SU-DHL-6 (cell line): ENCODE results near the gene HPD.
"Not testable (repeated sequence)": the region's sequence is repeated elsewhere in the genome, so short reads cannot be mapped to it uniquely, and the experiment has no call there.

Experiments
- H2AFZ ChIP-seq: fragments of 200-600 bp; sonication (generic); 2 replicates; pipeline ENCODE4 v1.6.1; 2014; ENCODE audit warnings: low read depth, mild to moderate bottlenecking, moderate library complexity, mixed read lengths, antibody characterized with exemption, low read length; ENCODE audit not compliant: severe bottlenecking
- H3F3A ChIP-seq: fragments of 200-600 bp; shearing (Covaris generic); 2 replicates; pipeline ENCODE4 v1.6.0; 2016; ENCODE audit warnings: antibody characterized with exemption, mild to moderate bottlenecking; ENCODE audit not compliant: insufficient read depth
- H3K27ac ChIP-seq: fragments of 200-600 bp; sonication (generic); 2 replicates; pipeline ENCODE4 v1.5.1; 2016; ENCODE audit warnings: low read depth, mild to moderate bottlenecking, low read length, moderate library complexity, mixed read lengths
- H3K27me3 ChIP-seq: fragments of 200-600 bp; sonication (generic), shearing (Covaris generic); 2 replicates; pipeline ENCODE4 v1.6.0; 2014; ENCODE audit warnings: mild to moderate bottlenecking, low read length
- H3K36me3 ChIP-seq: fragments of 200-600 bp; sonication (generic); 2 replicates; pipeline ENCODE4 v1.6.1; 2014; ENCODE audit warnings: mild to moderate bottlenecking, low read length, mixed read lengths
- H3K4me2 ChIP-seq: fragments of 300-600, 200-600 bp; shearing (Covaris generic), sonication (generic); 2 replicates; pipeline ENCODE4 v1.6.0; 2014; ENCODE audit warnings: low read length, low read depth, mild to moderate bottlenecking; ENCODE audit not compliant: poor library complexity, severe bottlenecking
- H3K4me3 ChIP-seq: fragments of 200-600 bp; sonication (generic); 2 replicates; pipeline ENCODE4 v1.5.1; 2014; ENCODE audit warnings: antibody characterized with exemption, low read length, mild to moderate bottlenecking, mixed read lengths; ENCODE audit not compliant: insufficient read depth, poor library complexity, severe bottlenecking
- H3K79me2 ChIP-seq: fragments of 200-600 bp; sonication (generic); 2 replicates; pipeline ENCODE4 v1.6.1; 2014; ENCODE audit warnings: mild to moderate bottlenecking, low read length, moderate library complexity; ENCODE audit not compliant: insufficient read depth
- H3K9ac ChIP-seq: fragments of 200-600 bp; sonication (generic); 2 replicates; pipeline ENCODE4 v1.7.0; 2014; ENCODE audit warnings: mild to moderate bottlenecking, low read length
- H3K9me2 ChIP-seq: fragments of 200-600 bp; sonication (generic); replicated peaks from 2 replicates; pipeline ENCODE4 v1.6.1; 2014; ENCODE audit warnings: low read length; ENCODE audit not compliant: insufficient read depth
- H3K9me3 ChIP-seq: fragments of 200-600 bp; sonication (generic); 2 replicates; pipeline ENCODE4 v1.6.1; 2014; ENCODE audit warnings: low read length, mixed read lengths; ENCODE audit not compliant: insufficient read depth
- H4K20me1 ChIP-seq: fragments of 200-600 bp; sonication (generic); 2 replicates; pipeline ENCODE4 v1.6.1; 2014; ENCODE audit warnings: low read depth, mild to moderate bottlenecking, antibody characterized with exemption, low read length, moderate library complexity, mixed read lengths
- EZH2phosphoT487 ChIP-seq: fragments of 200-600 bp; sonication (generic), shearing (Covaris generic); conservative IDR thresholded peaks from 2 replicates; pipeline ENCODE4 v1.6.1; 2018; ENCODE audit warnings: mild to moderate bottlenecking, antibody characterized with exemption, low read length, moderate library complexity, mixed read lengths
- TF ChIP-seq, protein P1 (sequence below): fragments of 200-600 bp; sonication (generic); IDR thresholded peaks from one replicate; pipeline ENCODE4 v1.5.1; 2017; ENCODE audit warnings: antibody characterized with exemption, mild to moderate bottlenecking, low read length, moderate library complexity; ENCODE audit not compliant: insufficient read depth, poor library complexity, severe bottlenecking

The HPD gene

GRCh38 chr12:121893961-121894460 lies 35.4 kb upstream of the HPD start:
- Histone ChIP-seq H3K9me2 (no peaks in the 10 kb centered on the region), H3F3A (0 out of 2 replicates have a peak, but pooled peaks cover 9% of the 10 kb centered on the region), H3K9ac (no peak overlapping the region), H3K27me3 (no peaks in the 10 kb centered on the region), H3K36me3 (0 out of 2 replicates have a peak, but pooled peaks cover 8% of the 10 kb centered on the region), H3K4me2 (no peak overlapping the region), H3K27ac (no peak overlapping the region), H2AFZ (no peak overlapping the region), H3K4me3 (no peak overlapping the region), H3K9me3 (no peaks in the 10 kb centered on the region), H4K20me1 (no peaks in the 10 kb centered on the region), H3K79me2 (peaks cover 53% of the 10 kb centered on the region)
- TF ChIP-seq EZH2phosphoT487: no peak
- TF ChIP-seq, protein P1, sequence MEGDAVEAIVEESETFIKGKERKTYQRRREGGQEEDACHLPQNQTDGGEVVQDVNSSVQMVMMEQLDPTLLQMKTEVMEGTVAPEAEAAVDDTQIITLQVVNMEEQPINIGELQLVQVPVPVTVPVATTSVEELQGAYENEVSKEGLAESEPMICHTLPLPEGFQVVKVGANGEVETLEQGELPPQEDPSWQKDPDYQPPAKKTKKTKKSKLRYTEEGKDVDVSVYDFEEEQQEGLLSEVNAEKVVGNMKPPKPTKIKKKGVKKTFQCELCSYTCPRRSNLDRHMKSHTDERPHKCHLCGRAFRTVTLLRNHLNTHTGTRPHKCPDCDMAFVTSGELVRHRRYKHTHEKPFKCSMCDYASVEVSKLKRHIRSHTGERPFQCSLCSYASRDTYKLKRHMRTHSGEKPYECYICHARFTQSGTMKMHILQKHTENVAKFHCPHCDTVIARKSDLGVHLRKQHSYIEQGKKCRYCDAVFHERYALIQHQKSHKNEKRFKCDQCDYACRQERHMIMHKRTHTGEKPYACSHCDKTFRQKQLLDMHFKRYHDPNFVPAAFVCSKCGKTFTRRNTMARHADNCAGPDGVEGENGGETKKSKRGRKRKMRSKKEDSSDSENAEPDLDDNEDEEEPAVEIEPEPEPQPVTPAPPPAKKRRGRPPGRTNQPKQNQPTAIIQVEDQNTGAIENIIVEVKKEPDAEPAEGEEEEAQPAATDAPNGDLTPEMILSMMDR: no peak

GRCh38 chr12:121892673-121893561 lies 34.3 kb upstream of the HPD start:
- Histone ChIP-seq H3K79me2 (peaks cover 53% of the 10 kb centered on the region), H3K4me2 (no peak overlapping the region)

DNA sequence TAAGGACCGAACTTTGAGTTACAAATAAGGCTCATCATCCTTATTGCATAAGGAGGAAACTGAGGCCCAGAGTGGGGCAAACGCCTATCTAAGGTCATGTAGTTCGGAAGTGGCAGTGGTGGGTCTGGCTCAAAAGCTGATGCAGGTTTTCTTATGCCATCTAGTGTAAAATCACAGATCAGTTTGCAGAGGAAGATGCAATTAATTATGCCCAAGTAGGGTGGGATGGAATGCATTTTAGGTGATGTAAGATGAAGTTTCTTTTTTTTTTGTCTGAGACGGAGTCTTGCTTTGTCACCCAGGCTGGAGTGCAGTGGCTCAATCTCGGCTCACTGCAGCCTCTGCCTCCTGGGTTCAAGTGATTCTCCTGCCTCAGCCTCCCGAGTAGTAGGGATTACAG lies 31.0 kb upstream of the HPD start:
- H3K27ac ChIP-seq: 0 out of 2 replicates have a peak overlapping the region, but pooled peaks have one; percentile 79
- H3K4me2 ChIP-seq: peak overlapping the region; percentile 68
- H4K20me1 ChIP-seq, H2AFZ ChIP-seq, H3K27me3 ChIP-seq, H3K9me3 ChIP-seq, H3K9me2 ChIP-seq, H3K36me3 ChIP-seq: not testable (repeated sequence)
- H3K4me3 ChIP-seq: peak overlapping the region; percentile 61
- H3K9ac ChIP-seq: peak overlapping the region; percentile 68
- peaks cover 47% of the 10 kb centered on the region for H3K79me2 ChIP-seq
- peaks cover 16% of the 10 kb centered on the region; the same call in 1 of the 2 replicates for H3F3A ChIP-seq

More at GRCh38 chr12:121892673-121893561, 34.3 kb upstream of the HPD start:
- Histone ChIP-seq H4K20me1 (no peaks in the 10 kb centered on the region), H3K9me3 (no peaks in the 10 kb centered on the region), H3K9ac (no peak overlapping the region), H3K27ac (no peak overlapping the region), H3K4me3 (no peak overlapping the region), H3K36me3 (0 out of 2 replicates have a peak, but pooled peaks cover 8% of the 10 kb centered on the region), H3K27me3 (no peaks in the 10 kb centered on the region), H2AFZ (no peak overlapping the region), H3F3A (peaks cover 12% of the 10 kb centered on the region; the same call in 1 of the 2 replicates), H3K9me2 (no peaks in the 10 kb centered on the region)
- no peak for TF ChIP-seq EZH2phosphoT487
- TF ChIP-seq, protein P1: no peak

DNA sequence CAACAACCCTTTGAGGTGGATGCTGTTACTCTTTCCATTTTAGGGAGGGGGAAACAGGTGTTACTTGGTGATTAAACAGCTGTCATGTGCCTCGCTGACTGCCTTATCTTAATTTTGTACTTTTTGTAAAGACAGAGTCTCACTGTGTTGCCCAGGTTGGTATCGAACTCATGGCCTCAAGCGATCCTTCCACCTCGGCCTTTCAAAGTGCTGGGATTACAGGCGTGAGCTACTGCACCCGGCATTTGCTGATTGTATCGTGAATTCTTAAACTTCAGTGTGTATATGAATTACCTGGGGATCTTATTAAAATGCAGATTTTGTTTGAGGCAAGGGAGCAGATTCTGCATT lies 30.6 kb upstream of the HPD start:
- peaks cover 14% of the 10 kb centered on the region; the same call in 1 of the 2 replicates for H3F3A ChIP-seq
- H3K4me3 ChIP-seq: peak overlapping the region; percentile 61
- H2AFZ ChIP-seq: no peak overlapping the region
- H3K27me3 ChIP-seq: no peaks in the 10 kb centered on the region
- 0 out of 2 replicates have a peak, but pooled peaks cover 4% of the 10 kb centered on the region for H3K36me3 ChIP-seq
- H3K9ac ChIP-seq: peak overlapping the region; percentile 68
- H3K4me2 ChIP-seq: peak overlapping the region; percentile 68
- TF ChIP-seq EZH2phosphoT487: no peak
- TF ChIP-seq, protein P1: no peak
- H4K20me1 ChIP-seq: no peaks in the 10 kb centered on the region
- H3K27ac ChIP-seq: peak overlapping the region; percentile 79
- no peaks in the 10 kb centered on the region for H3K9me2 ChIP-seq
- no peaks in the 10 kb centered on the region for H3K9me3 ChIP-seq
- H3K79me2 ChIP-seq: peaks cover 44% of the 10 kb centered on the region
